Measurements from ENCODE around the gene PTGDS. TPM values are rescaled to one million over a fixed set of nuclear protein-coding genes. Genes with fewer than 3 reads are reported as not detected.

Gene PTGDS
- polyA plus RNA-seq, 1 donor from 2014 or later = 2.0 TPM

DNA sequence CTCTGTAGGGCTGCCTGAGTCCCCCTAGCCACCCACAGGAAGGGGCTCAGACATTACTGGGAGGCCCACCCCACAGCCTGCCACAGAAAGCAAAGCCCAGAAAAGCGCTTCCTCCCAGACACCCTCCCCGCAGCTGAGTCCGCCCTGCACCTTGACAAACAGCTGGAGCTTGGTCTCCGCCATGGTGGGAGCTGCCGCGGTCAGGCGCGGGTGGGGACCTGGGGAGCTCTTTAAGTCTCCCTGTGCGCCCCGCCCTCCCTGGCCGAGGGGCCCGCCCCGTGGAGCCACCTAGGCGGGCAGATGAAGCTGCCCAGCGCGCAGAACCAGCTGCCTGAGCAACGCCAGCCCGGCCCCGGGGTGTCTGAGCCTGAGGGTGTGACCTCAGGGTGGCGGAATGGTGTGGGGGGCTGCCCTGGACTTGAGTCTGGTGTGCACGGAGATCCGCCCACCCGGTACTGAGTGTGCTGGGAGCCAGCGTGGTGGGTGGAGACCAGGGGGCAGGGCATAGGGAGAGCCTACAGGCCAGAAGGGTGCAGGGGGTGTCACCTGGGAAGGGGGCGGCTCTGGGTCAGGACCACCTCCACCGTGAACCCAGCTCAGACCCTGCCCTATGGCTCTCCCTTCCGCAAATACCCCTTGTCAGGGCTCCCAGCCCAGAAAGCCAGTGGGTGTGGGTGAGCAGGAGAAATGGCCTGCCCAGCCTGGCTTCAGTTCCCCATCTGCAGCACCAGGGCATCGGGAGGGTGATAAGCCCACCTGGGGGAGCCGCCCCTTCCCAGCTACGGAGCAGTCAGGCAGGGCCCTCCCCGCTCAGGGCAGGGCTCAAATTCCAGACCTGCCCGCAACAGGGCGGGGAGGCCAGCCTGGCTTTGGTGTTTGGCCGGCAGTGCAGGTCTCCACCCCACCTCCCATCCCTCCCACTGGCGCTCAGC lies 19.3 kb downstream of the PTGDS start, which contains the start of gene CLIC3:
CLIC3 (minus strand) TSS at position 208 of the 932 bp plus-strand sequence; CDS start at position 183, 25 bp downstream.
- no peaks in the 10 kb centered on the region for H3K9me3 ChIP-seq (ENCODE audit: low read length)

More for the DNA sequence above, 19.3 kb downstream of the PTGDS start, which contains the start of gene CLIC3:
- no peaks in the 10 kb centered on the region for H4K20me1 ChIP-seq (ENCODE audit: insufficient read depth)
- H3K36me3 ChIP-seq (ENCODE audit: insufficient read depth, low read length) = no peaks in the 10 kb centered on the region
- no peak within 1 kb of the TSS for H3K4me2 ChIP-seq (ENCODE audit: low read length)
- TF ChIP-seq TAF1 (IDR thresholded peaks at IDR 0.05; ENCODE audit: low read depth) = no peak
- no peak for TF ChIP-seq EZH2 (IDR thresholded peaks at IDR 0.05; ENCODE audit: borderline replicate concordance, insufficient read depth, low read length, poor library complexity, severe bottlenecking)
- TF ChIP-seq SMC3 (conservative IDR thresholded peaks at IDR 0.05; ENCODE audit: poor library complexity) = no peak
- TF ChIP-seq REST (IDR thresholded peaks at IDR 0.05; ENCODE audit: borderline replicate concordance) = no peak
- TF ChIP-seq CTCF (IDR thresholded peaks at IDR 0.05; ENCODE audit: poor library complexity, severe bottlenecking) = no peak
- no peak for TF ChIP-seq RAD21 (conservative IDR thresholded peaks at IDR 0.05)
- no peak for TF ChIP-seq MXI1 (conservative IDR thresholded peaks at IDR 0.05; ENCODE audit: poor library complexity, severe bottlenecking)
- no peak for TF ChIP-seq POLR2AphosphoS5 (IDR thresholded peaks at IDR 0.05)
- no peak for TF ChIP-seq EP300 (conservative IDR thresholded peaks at IDR 0.05; ENCODE audit: poor library complexity, severe bottlenecking)
- no peaks in the 10 kb centered on the region for H3K27me3 ChIP-seq (ENCODE audit: insufficient read depth, low read depth, low read length)
- H2AFZ ChIP-seq (ENCODE audit: low read depth, low read length) = no peak within 1 kb of the TSS
- no peak within 1 kb of the TSS for H3K27ac ChIP-seq (ENCODE audit: low read length)
- H3F3A ChIP-seq (ENCODE audit: insufficient read depth, low read length, poor library complexity, severe bottlenecking) = no peaks in the 10 kb centered on the region
- H3K9me2 ChIP-seq (ENCODE audit: insufficient read depth, low read length) = no peaks in the 10 kb centered on the region
- H3K79me2 ChIP-seq (replicated peaks; ENCODE audit: insufficient read depth, low read length) = no peaks in the 10 kb centered on the region
- no peak within 1 kb of the TSS for H3K4me3 ChIP-seq (ENCODE audit: low read length)
- H3K9ac ChIP-seq (ENCODE audit: low read length) = no peak within 1 kb of the TSS

Measured in neural cell (in vitro differentiated cells).